Mesendoderm (in vitro differentiated cells): Measurements from ENCODE around the gene LRRC4C.

Experiments used
- DNase-seq: peaks from one replicate; pipeline ENCODE4 v3.0.0; 2013
- H2AK5ac ChIP-seq: 2 replicates; pipeline ENCODE4 v1.6.1; 2013; ENCODE audit warnings: low read length, inconsistent platforms
- H2BK120ac ChIP-seq: 2 replicates; pipeline ENCODE4 v1.6.1; 2013; ENCODE audit warnings: low read depth, mild to moderate bottlenecking, low read length, moderate library complexity, mixed read lengths
- H2BK15ac ChIP-seq: replicated peaks from 2 replicates; pipeline ENCODE4 v1.6.1; 2013; ENCODE audit warnings: low read depth, mild to moderate bottlenecking, moderate library complexity
- H2BK5ac ChIP-seq: 2 replicates; pipeline ENCODE4 v1.6.1; 2013; ENCODE audit warnings: low read length, inconsistent platforms
- H3K18ac ChIP-seq: 2 replicates; pipeline ENCODE4 v1.6.1; 2013; ENCODE audit warnings: mild to moderate bottlenecking, low read length, mixed read lengths
- H3K23ac ChIP-seq: one replicate; pipeline ENCODE4 v1.6.1; 2013; ENCODE audit warnings: low read length
- H3K27ac ChIP-seq: 2 replicates; pipeline ENCODE4 v1.5.1; 2013; ENCODE audit warnings: low read depth, mild to moderate bottlenecking, inconsistent platforms, low read length, moderate library complexity
- H3K27me3 ChIP-seq: 2 replicates; pipeline ENCODE4 v1.6.1; 2013; ENCODE audit warnings: low read length, control low read depth, mild to moderate bottlenecking, inconsistent platforms; ENCODE audit not compliant: insufficient read depth, poor library complexity
- H3K36me3 ChIP-seq: 2 replicates; pipeline ENCODE4 v1.6.1; 2013; ENCODE audit warnings: low read length, inconsistent platforms; ENCODE audit not compliant: control insufficient read depth, insufficient read depth
- H3K4ac ChIP-seq: one replicate; pipeline ENCODE4 v1.6.1; 2013; ENCODE audit warnings: low read depth, mild to moderate bottlenecking, low read length, moderate library complexity
- H3K4me1 ChIP-seq: 2 replicates; pipeline ENCODE4 v1.6.1; 2013; ENCODE audit warnings: low read depth, low read length, inconsistent platforms; ENCODE audit not compliant: control insufficient read depth
- H3K4me2 ChIP-seq: 2 replicates; pipeline ENCODE4 v1.6.1; 2013; ENCODE audit warnings: low read length
- H3K4me3 ChIP-seq: 2 replicates; pipeline ENCODE4 v1.5.1; 2013; ENCODE audit warnings: mild to moderate bottlenecking, low read length
- H3K56ac ChIP-seq: one replicate; pipeline ENCODE4 v1.6.1; 2013; ENCODE audit warnings: low read length
- H3K79me1 ChIP-seq: 2 replicates; pipeline ENCODE4 v1.6.1; 2013; ENCODE audit warnings: low read length, inconsistent platforms
- H3K79me2 ChIP-seq: 2 replicates; pipeline ENCODE4 v1.6.1; 2013; ENCODE audit warnings: mild to moderate bottlenecking, low read length; ENCODE audit not compliant: control insufficient read depth, insufficient read depth
- H3K9ac ChIP-seq: 2 replicates; pipeline ENCODE4 v1.6.1; 2013; ENCODE audit warnings: low read length, inconsistent platforms
- H4K5ac ChIP-seq: one replicate; pipeline ENCODE4 v1.6.1; 2013; ENCODE audit warnings: low read length
- H4K8ac ChIP-seq: one replicate; pipeline ENCODE4 v1.6.1; 2013; ENCODE audit warnings: low read depth, mild to moderate bottlenecking, control low read depth, low read length, moderate library complexity
- WGBS: extraction: QIAGEN DNeasy Blood & Tissue Kit; methylation state at CpG from one replicate; pipeline ENCODE4 v1.1.7; 2013; ENCODE audit warnings: low lambda C conversion rate, missing lambda C conversion rate; ENCODE audit not compliant: insufficient coverage; ENCODE audit errors: extremely low coverage; 5-methylcytosine and 5-hydroxymethylcytosine counted together

Gene LRRC4C

GRCh38 chr11:40787224-40787623 is 672.2 kb downstream of the LRRC4C start:
- no peak overlapping the region for H3K4me2 ChIP-seq
- no CpG with 5 or more reads among the region's 5 CpGs for WGBS

GRCh38 chr11:40763046-40763445 is 696.4 kb downstream of the LRRC4C start:
- Histone ChIP-seq H3K56ac (no peak overlapping the region), H2BK120ac (no peak overlapping the region), H2BK15ac (no peak overlapping the region), H3K4me2 (no peak overlapping the region), H2AK5ac (no peak overlapping the region), H3K4ac (no peak overlapping the region), H3K27me3 (no peaks in the 10 kb centered on the region), H3K9ac (no peak overlapping the region), H3K4me3 (no peak overlapping the region), H3K27ac (no peak overlapping the region), H3K79me2 (no peaks in the 10 kb centered on the region), H3K36me3 (no peaks in the 10 kb centered on the region), H4K8ac (no peak overlapping the region), H3K18ac (no peak overlapping the region), H3K79me1 (no peaks in the 10 kb centered on the region), H3K4me1 (no peaks in the 10 kb centered on the region), H2BK5ac (no peak overlapping the region), H3K23ac (no peak overlapping the region), H4K5ac (no peak overlapping the region)
- no peak for DNase-seq

More at GRCh38 chr11:40787224-40787623, 672.2 kb downstream of the LRRC4C start:
- Histone ChIP-seq H3K18ac (no peak overlapping the region), H3K9ac (no peak overlapping the region), H4K8ac (no peak overlapping the region), H3K4me1 (peaks cover 2% of the 10 kb centered on the region), H3K4me3 (no peak overlapping the region), H4K5ac (no peak overlapping the region), H3K4ac (no peak overlapping the region), H2BK15ac (no peak overlapping the region), H3K36me3 (no peaks in the 10 kb centered on the region), H2AK5ac (no peak overlapping the region), H3K79me1 (no peaks in the 10 kb centered on the region), H2BK5ac (no peak overlapping the region), H3K23ac (no peak overlapping the region), H3K27me3 (no peaks in the 10 kb centered on the region), H3K56ac (no peak overlapping the region), H3K27ac (no peak overlapping the region), H3K79me2 (no peaks in the 10 kb centered on the region), H2BK120ac (no peak overlapping the region)
- peak; percentile 51 for DNase-seq

GRCh38 chr11:40759341-40759740 is 700.1 kb downstream of the LRRC4C start:
- H3K27ac ChIP-seq: no peak overlapping the region
- no peak overlapping the region for H3K4me3 ChIP-seq
- DNase-seq: no peak
- H4K8ac ChIP-seq: no peak overlapping the region
- H3K4me1 ChIP-seq: no peaks in the 10 kb centered on the region
- H3K79me1 ChIP-seq: no peaks in the 10 kb centered on the region
- no peak overlapping the region for H2AK5ac ChIP-seq
- no peak overlapping the region for H3K4me2 ChIP-seq
- no peak overlapping the region for H4K5ac ChIP-seq
- no peak overlapping the region for H3K23ac ChIP-seq
- no peak overlapping the region for H2BK15ac ChIP-seq
- no peak overlapping the region for H3K18ac ChIP-seq
- H2BK120ac ChIP-seq: no peak overlapping the region
- H3K27me3 ChIP-seq: no peaks in the 10 kb centered on the region
- H3K79me2 ChIP-seq: no peaks in the 10 kb centered on the region
- no peak overlapping the region for H3K56ac ChIP-seq
- H3K4ac ChIP-seq: no peak overlapping the region
- H3K36me3 ChIP-seq: no peaks in the 10 kb centered on the region
- H2BK5ac ChIP-seq: no peak overlapping the region
- no peak overlapping the region for H3K9ac ChIP-seq
- no CpG with 5 or more reads among the region's 3 CpGs for WGBS

GRCh38 chr11:40754297-40754696 is 705.2 kb downstream of the LRRC4C start:
- Histone ChIP-seq H2BK120ac (no peak overlapping the region), H3K4ac (no peak overlapping the region), H2BK5ac (no peak overlapping the region), H3K79me1 (no peaks in the 10 kb centered on the region), H3K27ac (no peak overlapping the region), H2BK15ac (no peak overlapping the region), H3K56ac (no peak overlapping the region), H3K4me1 (no peaks in the 10 kb centered on the region), H3K36me3 (no peaks in the 10 kb centered on the region), H3K4me2 (no peak overlapping the region), H3K9ac (no peak overlapping the region), H3K4me3 (no peak overlapping the region), H2AK5ac (no peak overlapping the region), H3K23ac (no peak overlapping the region), H4K8ac (no peak overlapping the region), H4K5ac (no peak overlapping the region), H3K79me2 (no peaks in the 10 kb centered on the region), H3K18ac (no peak overlapping the region), H3K27me3 (no peaks in the 10 kb centered on the region)
- no peak for DNase-seq
- WGBS: no CpG with 5 or more reads among the region's 2 CpGs

- H3K79me2 ChIP-seq: no peaks in the 10 kb centered on the region
These were observed 713.2 kb downstream of the LRRC4C start for GRCh38 chr11:40746282-40746681.

GRCh38 chr11:40732132-40732531 is 727.3 kb downstream of the LRRC4C start:
- Histone ChIP-seq H3K4me3 (no peak overlapping the region), H2BK5ac (no peak overlapping the region), H3K18ac (no peak overlapping the region), H4K8ac (no peak overlapping the region), H2AK5ac (no peak overlapping the region), H4K5ac (no peak overlapping the region), H2BK15ac (no peak overlapping the region), H2BK120ac (no peak overlapping the region), H3K79me2 (no peaks in the 10 kb centered on the region), H3K27ac (no peak overlapping the region), H3K4ac (no peak overlapping the region), H3K27me3 (no peaks in the 10 kb centered on the region), H3K23ac (no peak overlapping the region), H3K36me3 (no peaks in the 10 kb centered on the region), H3K4me2 (no peak overlapping the region), H3K56ac (no peak overlapping the region), H3K4me1 (no peaks in the 10 kb centered on the region), H3K9ac (no peak overlapping the region), H3K79me1 (no peaks in the 10 kb centered on the region)
- WGBS: no CpG with 5 or more reads among the region's 4 CpGs
- no peak for DNase-seq

More at GRCh38 chr11:40746282-40746681, 713.2 kb downstream of the LRRC4C start:
- no peak overlapping the region for H2AK5ac ChIP-seq
- no peaks in the 10 kb centered on the region for H3K4me1 ChIP-seq
- H3K27ac ChIP-seq: no peak overlapping the region
- H3K4ac ChIP-seq: no peak overlapping the region
- H3K79me1 ChIP-seq: no peaks in the 10 kb centered on the region
- H3K56ac ChIP-seq: no peak overlapping the region
- H3K36me3 ChIP-seq: no peaks in the 10 kb centered on the region
- DNase-seq: no peak
- H2BK120ac ChIP-seq: no peak overlapping the region
- no peaks in the 10 kb centered on the region for H3K27me3 ChIP-seq
- no peak overlapping the region for H4K8ac ChIP-seq
- no peak overlapping the region for H4K5ac ChIP-seq
- H2BK15ac ChIP-seq: no peak overlapping the region
- WGBS: no CpG with 5 or more reads among the region's 4 CpGs
- H2BK5ac ChIP-seq: no peak overlapping the region
- H3K4me2 ChIP-seq: no peak overlapping the region
- H3K23ac ChIP-seq: no peak overlapping the region
- H3K4me3 ChIP-seq: no peak overlapping the region
- no peak overlapping the region for H3K18ac ChIP-seq
- no peak overlapping the region for H3K9ac ChIP-seq
